GM08714 (cell line): ENCODE measurements around the gene MKS1.

Experiments
- H3K4me3 ChIP-seq: fragments of 200-500 bp; sonication (Bioruptor generic); 2 replicates; pipeline ENCODE4 v1.5.1; 2014; ENCODE audit warnings: mild to moderate bottlenecking, low read length, inconsistent platforms
- ZNF274 ChIP-seq: IDR thresholded peaks from 2 replicates; pipeline ENCODE4 v1.6.1; 2012; ENCODE audit warnings: mild to moderate bottlenecking, low read depth, low read length

The MKS1 gene

DNA sequence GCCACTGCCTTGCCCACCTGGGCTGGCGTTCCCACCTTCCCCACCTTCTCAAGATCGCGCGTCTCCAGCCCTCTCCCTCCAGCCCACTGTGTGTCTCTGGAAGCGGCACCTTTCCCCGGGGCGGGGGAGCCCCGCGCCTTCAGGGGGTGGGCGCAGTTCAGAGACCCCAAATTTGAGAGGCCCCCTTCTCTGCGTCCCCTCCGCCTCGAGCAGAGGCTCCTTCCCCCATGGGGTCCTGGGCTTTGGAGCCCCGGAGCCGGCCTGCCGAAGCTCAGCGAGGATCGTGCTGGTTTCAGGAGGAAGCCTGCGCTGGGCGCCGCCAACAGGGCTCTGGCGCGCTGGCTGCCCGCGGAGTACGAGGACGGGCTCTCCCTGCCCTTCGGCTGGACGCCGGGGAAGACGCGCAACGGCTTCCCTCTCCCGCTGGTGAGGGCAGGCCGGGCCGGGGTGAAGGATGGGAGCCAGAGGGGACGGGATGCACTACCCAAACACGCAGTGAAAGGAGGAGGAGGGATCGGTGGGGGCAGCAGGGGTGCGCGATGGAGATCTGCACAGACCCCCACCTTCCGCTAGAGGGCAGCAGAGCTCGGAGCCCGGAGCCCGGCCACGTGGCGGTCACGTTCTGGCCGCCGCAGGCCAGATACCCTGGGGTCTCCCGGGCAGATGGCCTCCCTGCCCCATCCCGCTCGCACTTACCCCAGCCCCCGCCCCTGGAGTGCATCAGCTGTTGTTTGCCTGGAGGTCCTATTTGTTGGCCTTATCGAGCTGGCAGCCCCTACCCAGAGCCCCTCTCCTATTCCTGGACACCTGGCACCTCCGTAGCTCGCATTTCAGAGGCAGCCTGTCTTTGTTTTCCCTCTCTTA, 30.4 kb upstream of the MKS1 start:
- no peak for TF ChIP-seq ZNF274
- H3K4me3 ChIP-seq = peak overlapping the region; percentile 23; the same call in 1 of the 2 replicates

DNA sequence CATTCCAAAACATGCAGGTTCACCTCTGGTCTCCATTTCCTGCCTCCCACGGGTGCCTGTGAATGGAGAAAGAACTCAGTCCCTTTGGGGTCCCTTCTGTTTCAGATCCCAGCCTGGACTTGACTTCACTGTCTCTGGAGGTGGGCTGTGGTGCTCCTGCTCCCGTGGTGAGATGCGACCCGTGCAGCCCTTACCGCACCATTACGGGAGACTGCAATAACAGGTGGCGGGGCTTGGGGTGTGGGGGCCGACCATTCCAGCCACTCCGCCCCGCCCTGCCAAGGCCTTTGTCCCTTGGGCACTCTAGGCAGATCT, 29.9 kb upstream of the MKS1 start:
- H3K4me3 ChIP-seq = no peak overlapping the region
- TF ChIP-seq ZNF274 = no peak

- TF ChIP-seq ZNF274 = no peak
- H3K4me3 ChIP-seq = no peak overlapping the region
Observed at GRCh38 chr17:58247511-58248363, 28.7 kb upstream of the MKS1 start.

- no peak for TF ChIP-seq ZNF274
- no peak overlapping the region for H3K4me3 ChIP-seq
Observed at GRCh38 chr17:58246781-58247180, 27.7 kb upstream of the MKS1 start.

GRCh38 chr17:58246104-58246740, 27.2 kb upstream of the MKS1 start:
- no peak for TF ChIP-seq ZNF274
- no peak overlapping the region for H3K4me3 ChIP-seq

- H3K4me3 ChIP-seq = no peak overlapping the region
- no peak for TF ChIP-seq ZNF274
Observed at GRCh38 chr17:58245428-58246103, 26.5 kb upstream of the MKS1 start.

GRCh38 chr17:58244963-58245362, 25.9 kb upstream of the MKS1 start:
- TF ChIP-seq ZNF274 = no peak
- no peak overlapping the region for H3K4me3 ChIP-seq

DNA sequence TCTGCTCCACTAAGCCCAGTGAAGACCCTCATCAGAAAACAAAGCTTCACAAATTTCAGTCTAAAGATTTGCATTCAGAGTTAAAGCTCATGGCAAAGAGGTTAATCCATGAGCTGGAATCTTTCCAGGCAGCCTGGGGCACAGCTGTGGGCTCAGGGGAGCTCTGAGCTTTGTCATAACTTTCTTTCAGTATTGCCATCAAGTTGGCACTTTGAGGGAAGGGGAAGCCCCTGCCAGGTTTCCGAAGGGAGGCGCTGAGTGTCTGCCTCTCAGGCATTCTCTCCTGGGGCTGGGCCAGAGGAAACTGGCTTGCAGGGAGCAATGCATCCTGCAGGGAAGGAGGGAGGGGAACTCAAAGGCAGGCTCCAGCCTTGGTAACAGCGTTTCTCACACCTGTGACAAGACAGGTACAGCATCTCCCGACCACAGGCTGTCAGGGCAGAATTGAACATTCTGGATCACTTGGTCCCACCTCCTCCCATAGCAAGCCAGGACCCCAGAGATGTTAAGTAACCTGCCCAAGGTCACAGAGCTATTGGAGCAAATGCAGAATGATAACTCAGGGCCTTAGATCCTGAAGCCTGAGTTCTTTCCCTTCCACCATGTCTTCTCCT, 23.2 kb upstream of the MKS1 start:
- no peak for TF ChIP-seq ZNF274
- no peak overlapping the region for H3K4me3 ChIP-seq

DNA sequence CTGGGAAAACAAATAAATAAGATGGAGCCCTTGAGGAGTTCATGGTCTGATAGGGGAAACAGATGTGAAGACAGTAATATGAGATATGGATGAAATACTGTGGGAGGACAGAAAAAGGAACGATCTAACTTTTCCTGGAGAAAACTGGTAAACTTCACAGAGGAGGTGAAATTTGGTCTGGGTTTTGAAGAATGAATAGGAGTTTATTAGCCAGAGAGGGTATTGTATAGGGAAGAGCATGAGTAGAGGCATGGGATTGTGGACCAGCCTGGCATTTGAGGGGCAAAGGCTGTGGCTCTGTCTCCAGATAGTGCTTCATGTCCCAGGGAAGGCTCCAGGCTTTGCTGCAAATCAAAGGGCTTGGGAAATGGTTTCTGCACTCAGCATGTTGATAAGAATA, 20.9 kb upstream of the MKS1 start:
- TF ChIP-seq ZNF274 = no peak
- H3K4me3 ChIP-seq = no peak overlapping the region

- no peak within 1 kb of the TSS for H3K4me3 ChIP-seq
- no peak for TF ChIP-seq ZNF274
Observed at GRCh38 chr17:58238147-58238634, 19.1 kb upstream of the MKS1 start, which contains the start of gene LPO. TSS of gene LPO (plus strand) at chr17:58238584. CDS start at chr17:58242980, 4,396 bp downstream.

- no peak overlapping the region for H3K4me3 ChIP-seq
- no peak for TF ChIP-seq ZNF274
Observed at GRCh38 chr17:58236394-58236793, 17.3 kb upstream of the MKS1 start.

GRCh38 chr17:58235821-58236220, 16.8 kb upstream of the MKS1 start:
- no peak overlapping the region for H3K4me3 ChIP-seq
- TF ChIP-seq ZNF274 = no peak

GRCh38 chr17:58234512-58234911, 15.5 kb upstream of the MKS1 start:
- TF ChIP-seq ZNF274 = no peak
- no peak overlapping the region for H3K4me3 ChIP-seq

GRCh38 chr17:58233543-58233942, 14.5 kb upstream of the MKS1 start:
- no peak for TF ChIP-seq ZNF274

More at GRCh38 chr17:58233543-58233942, 14.5 kb upstream of the MKS1 start:
- no peak overlapping the region for H3K4me3 ChIP-seq
